H9 (cell line): Measurements from ENCODE around the gene SRP19. TPM values are rescaled to one million over a fixed set of nuclear protein-coding genes. Genes with fewer than 3 reads are reported as not detected.

Source experiments
- DNase-seq: peaks from one replicate; pipeline ENCODE4 v3.0.0-alpha.2; 2017
- H2AFZ ChIP-seq: one replicate; pipeline ENCODE4 v1.6.1; 2013; ENCODE audit warnings: mild to moderate bottlenecking, low read length, control low read depth, moderate library complexity
- H2AK5ac ChIP-seq: 2 replicates; pipeline ENCODE4 v1.6.1; 2013; ENCODE audit warnings: low read length, control low read depth, mixed read lengths; ENCODE audit not compliant: insufficient read length
- H2BK120ac ChIP-seq: one replicate; pipeline ENCODE4 v1.6.1; 2013; ENCODE audit warnings: low read depth, mild to moderate bottlenecking, low read length, control low read depth, inconsistent platforms; ENCODE audit not compliant: poor library complexity, severe bottlenecking
- H2BK12ac ChIP-seq: 2 replicates; pipeline ENCODE4 v1.6.1; 2013; ENCODE audit warnings: low read length, control low read depth, mixed read lengths, low read depth; ENCODE audit not compliant: insufficient read length
- H2BK15ac ChIP-seq: 2 replicates; pipeline ENCODE4 v1.6.1; 2013; ENCODE audit warnings: low read depth, low read length, control low read depth
- H2BK20ac ChIP-seq: one replicate; pipeline ENCODE4 v1.6.1; 2013; ENCODE audit warnings: low read depth, mild to moderate bottlenecking, low read length, control low read depth, inconsistent platforms; ENCODE audit not compliant: poor library complexity, severe bottlenecking
- H2BK5ac ChIP-seq: 2 replicates; pipeline ENCODE4 v1.6.1; 2013; ENCODE audit warnings: low read length, control low read depth, mixed read lengths; ENCODE audit not compliant: insufficient read length
- H3K14ac ChIP-seq: 2 replicates; pipeline ENCODE4 v1.6.1; 2013; ENCODE audit warnings: low read length, control low read depth; ENCODE audit not compliant: insufficient read depth
- H3K18ac ChIP-seq: 2 replicates; pipeline ENCODE4 v1.6.1; 2013; ENCODE audit warnings: low read depth, mild to moderate bottlenecking, mixed read lengths, low read length, control low read depth; ENCODE audit not compliant: insufficient read length
- H3K23ac ChIP-seq: 2 replicates; pipeline ENCODE4 v1.6.1; 2013; ENCODE audit warnings: low read length, control low read depth, mixed read lengths, low read depth; ENCODE audit not compliant: insufficient read length
- H3K23me2 ChIP-seq: 2 replicates; pipeline ENCODE4 v1.6.1; 2013; ENCODE audit warnings: low read depth, mild to moderate bottlenecking, mixed read lengths, low read length, control low read depth; ENCODE audit not compliant: insufficient read length, poor library complexity, severe bottlenecking
- H3K27ac ChIP-seq: 2 replicates; pipeline ENCODE4 v1.5.1; 2013; ENCODE audit warnings: low read length, control low read depth, mixed read lengths, low read depth; ENCODE audit not compliant: insufficient read length
- H3K27me3 ChIP-seq: 2 replicates; pipeline ENCODE4 v1.6.1; 2013; ENCODE audit warnings: low read length, control low read depth, inconsistent platforms; ENCODE audit not compliant: insufficient read depth
- H3K4ac ChIP-seq: 2 replicates; pipeline ENCODE4 v1.6.1; 2013; ENCODE audit warnings: low read depth, mild to moderate bottlenecking, control low read depth, inconsistent platforms, low read length, moderate library complexity
- H3K4me1 ChIP-seq: 2 replicates; pipeline ENCODE4 v1.6.1; 2013; ENCODE audit warnings: low read length, control low read depth, inconsistent platforms; ENCODE audit not compliant: insufficient read depth
- H3K4me2 ChIP-seq: 2 replicates; pipeline ENCODE4 v1.6.1; 2013; ENCODE audit warnings: low read length, control low read depth, mixed read lengths; ENCODE audit not compliant: insufficient read length, insufficient read depth
- H3K56ac ChIP-seq: 2 replicates; pipeline ENCODE4 v1.6.1; 2013; ENCODE audit warnings: low read depth, mild to moderate bottlenecking, mixed read lengths, low read length, control low read depth; ENCODE audit not compliant: insufficient read length
- H3K79me1 ChIP-seq: 2 replicates; pipeline ENCODE4 v1.6.1; 2013; ENCODE audit warnings: low read depth, mild to moderate bottlenecking, moderate library complexity, low read length, control low read depth, inconsistent platforms; ENCODE audit not compliant: insufficient read depth, poor library complexity, severe bottlenecking
- H3K79me2 ChIP-seq: 2 replicates; pipeline ENCODE4 v1.6.1; 2013; ENCODE audit warnings: low read length, control low read depth, inconsistent platforms; ENCODE audit not compliant: insufficient read depth
- H3K9ac ChIP-seq: 2 replicates; pipeline ENCODE4 v1.6.1; 2013; ENCODE audit warnings: low read length, control low read depth, mixed read lengths; ENCODE audit not compliant: insufficient read length; ENCODE audit errors: extremely low read depth
- H3K9me3 ChIP-seq: one replicate; pipeline ENCODE4 v1.6.1; 2013; ENCODE audit warnings: low read depth, low read length, inconsistent platforms; ENCODE audit not compliant: control insufficient read depth
- H3T11ph ChIP-seq: one replicate; pipeline ENCODE4 v1.6.1; 2013; ENCODE audit warnings: mild to moderate bottlenecking, low read length, control low read depth, inconsistent platforms
- H4K20me1 ChIP-seq: one replicate; pipeline ENCODE4 v1.6.1; 2013; ENCODE audit not compliant: control insufficient read depth, insufficient read length, insufficient read depth
- H4K5ac ChIP-seq: 2 replicates; pipeline ENCODE4 v1.6.1; 2013; ENCODE audit warnings: low read depth, mild to moderate bottlenecking, mixed read lengths, low read length, control low read depth; ENCODE audit not compliant: insufficient read length
- H4K8ac ChIP-seq: replicated peaks from 2 replicates; pipeline ENCODE4 v1.6.1; 2013; ENCODE audit warnings: low read length, control low read depth, mixed read lengths, low read depth; ENCODE audit not compliant: insufficient read length
- H4K91ac ChIP-seq: 2 replicates; pipeline ENCODE4 v1.6.1; 2013; ENCODE audit warnings: low read depth, mild to moderate bottlenecking, moderate library complexity, mixed read lengths, low read length, control low read depth; ENCODE audit not compliant: insufficient read length
- H3K27ac Mint-ChIP-seq, 3 experiments: 2 replicates in 2 of 3; 3 replicates in 1 of 3; pipeline ENCODE4 v1.8.0; 2020 to 2021; ENCODE audit warnings: mixed read lengths in 3 of 3, mild to moderate bottlenecking in 1 of 3, moderate library complexity in 1 of 3
- H3K27me3 Mint-ChIP-seq: 2 replicates; pipeline ENCODE4 v1.8.0; 2021; ENCODE audit warnings: low read depth, mild to moderate bottlenecking, moderate library complexity, mixed read lengths
- H3K36me3 Mint-ChIP-seq, 3 experiments: 2 replicates in 2 of 3; 3 replicates in 1 of 3; pipeline ENCODE4 v1.8.0; 2020 to 2021; ENCODE audit warnings: low read depth in 3 of 3, mixed read lengths in 3 of 3; ENCODE audit not compliant: insufficient read depth in 1 of 3
- H3K4me1 Mint-ChIP-seq, 2 experiments: 2 replicates each; pipeline ENCODE4 v1.8.0; 2020; ENCODE audit warnings: mixed read lengths in 2 of 2
- H3K4me3 Mint-ChIP-seq, 2 experiments: 2 replicates in 1 of 2; 3 replicates in 1 of 2; pipeline ENCODE4 v1.8.0; 2020 to 2021; ENCODE audit warnings: mild to moderate bottlenecking in 2 of 2, mixed read lengths in 2 of 2, moderate library complexity in 1 of 2
- H3K9me3 Mint-ChIP-seq, 2 experiments: 2 replicates in 1 of 2; 3 replicates in 1 of 2; pipeline ENCODE4 v1.8.0; 2020; ENCODE audit warnings: mild to moderate bottlenecking in 2 of 2, mixed read lengths in 2 of 2, moderate library complexity in 1 of 2
- CTCF ChIP-seq: fragments of 200-600 bp; sonication (generic); conservative IDR thresholded peaks from 3 replicates; pipeline ENCODE4 v1.8.0; 2021; ENCODE audit warnings: antibody characterized with exemption, mild to moderate bottlenecking
- WGBS: extraction: QIAGEN DNeasy Blood & Tissue Kit; methylation state at CpG from one replicate; pipeline ENCODE4 v1.1.7; 2013; ENCODE audit warnings: missing lambda C conversion rate, low lambda C conversion rate, mixed read lengths; ENCODE audit not compliant: insufficient read length; ENCODE audit errors: extremely low coverage; 5-methylcytosine and 5-hydroxymethylcytosine counted together
- total RNA-seq: library from RNA; stranded (reverse); gene quantifications from 2 replicates; pipeline ENCODE4 v1.2.1, GENCODE V29; 2021

Gene SRP19
- total RNA-seq, 1 experiment from 2014 or later: 78.9 TPM

GRCh38 chr5:112918136-112918535, 57.0 kb downstream of the SRP19 start:
- Histone ChIP-seq H3K79me1 (peaks cover 4% of the 10 kb centered on the region), H4K8ac (no peak overlapping the region), H3K79me2 (no peaks in the 10 kb centered on the region)

More at GRCh38 chr5:112918136-112918535, 57.0 kb downstream of the SRP19 start:
- H3K4me1 ChIP-seq: no peaks in the 10 kb centered on the region
- Mint-ChIP-seq H3K36me3 (peaks cover 14 to 51% (median 41%) of the 10 kb centered on the region in 3 experiments), H3K4me3 (no peak overlapping the region), H3K27me3 (peaks cover 7% of the 10 kb centered on the region), H3K27ac (no peak overlapping the region), H3K9me3 (no peaks in the 10 kb centered on the region; a peak in 1 of 5 replicates), H3K4me1 (peaks cover 8 to 13% of the 10 kb centered on the region in 2 experiments)
- peaks cover 5% of the 10 kb centered on the region for H3K23me2 ChIP-seq
- no peak overlapping the region for H3K18ac ChIP-seq
- no peak overlapping the region for H3T11ph ChIP-seq
- H3K4ac ChIP-seq: no peak overlapping the region
- no peak for TF ChIP-seq CTCF
- H3K27ac ChIP-seq: no peak overlapping the region
- no peak overlapping the region for H2BK12ac ChIP-seq
- H4K20me1 ChIP-seq: no peaks in the 10 kb centered on the region
- H2BK20ac ChIP-seq: no peak overlapping the region
- H2BK5ac ChIP-seq: no peak overlapping the region
- H3K56ac ChIP-seq: no peak overlapping the region
- no peak overlapping the region for H3K9ac ChIP-seq
- no peak overlapping the region for H3K23ac ChIP-seq
- no CpG with 5 or more reads among the region's 3 CpGs for WGBS
- H3K27me3 ChIP-seq: no peaks in the 10 kb centered on the region
- no peak for DNase-seq
- no peak overlapping the region for H4K91ac ChIP-seq
- no peak overlapping the region for H2AK5ac ChIP-seq
- no peak overlapping the region for H2BK120ac ChIP-seq
- H4K5ac ChIP-seq: no peak overlapping the region
- H3K14ac ChIP-seq: no peak overlapping the region
- H3K9me3 ChIP-seq: no peaks in the 10 kb centered on the region
- no peak overlapping the region for H2BK15ac ChIP-seq
- H2AFZ ChIP-seq: no peak overlapping the region
- H3K4me2 ChIP-seq: no peak overlapping the region
